K562 (cell line): Measurements from ENCODE around the gene NPM3. TPM values are rescaled to one million over a fixed set of nuclear protein-coding genes. Genes with fewer than 3 reads are reported as not detected.
A peak's percentile ranks its signal among the peaks of the same experiment; 100 is the strongest.

Source experiments
- CAMTA2 ChIP-seq: fragments of 250-450 bp; sonication (Bioruptor Pico); conservative IDR thresholded peaks from 2 replicates; pipeline ENCODE4 v1.5.1; 2022
- DACH1 ChIP-seq: fragments of 450-650 bp; IDR thresholded peaks from 2 replicates; pipeline ENCODE4 v1.6.1; 2018; ENCODE audit not compliant: partially characterized antibody
- DEAF1 ChIP-seq: fragments of 450-650 bp; formaldehyde crosslinking; IDR thresholded peaks from 2 replicates; pipeline ENCODE4 v1.4.0; 2020; ENCODE audit warnings: mild to moderate bottlenecking, moderate library complexity
- HIVEP1 ChIP-seq: fragments of 250-450 bp; sonication (Bioruptor Pico); IDR thresholded peaks from 2 replicates; pipeline ENCODE4 v1.4.0; 2020; ENCODE audit warnings: mild to moderate bottlenecking
- KDM2B ChIP-seq: fragments of 250-450 bp; sonication (Bioruptor Pico); IDR thresholded peaks from 2 replicates; pipeline ENCODE4 v1.8.0; 2021; ENCODE audit warnings: mild to moderate bottlenecking, moderate library complexity
- SP1 ChIP-seq: sonication (generic); formaldehyde crosslinking; IDR thresholded peaks from 2 replicates; pipeline ENCODE4 v1.8.1; 2022; ENCODE audit warnings: mild to moderate bottlenecking, missing genetic modification reagents
- ZNF263 ChIP-seq: sonication (generic); formaldehyde crosslinking; IDR thresholded peaks from 2 replicates; pipeline ENCODE4 v1.8.0; 2022; ENCODE audit warnings: mild to moderate bottlenecking, missing genetic modification reagents, borderline replicate concordance
- polyA plus RNA-seq, 8 experiments: library from polyadenylated mRNA; depleted of rRNA in 4 of 8; stranded (reverse) in 5 of 8; unstranded in 3 of 8; fragments of >200 nt; fragmentation: Nextera tagmentation in 2 of 8; fragmentation: Illumina TruSeq in 1 of 8; extraction: Ambion mirVana in 2 of 8; extraction: Trizol in 1 of 8; gene quantifications; 2 replicates each; pipeline versions ENCODE4 v1.2.1 to v1.2.3, GENCODE V29; 2011 to 2014; ENCODE audit warnings: inconsistent platforms in 1 of 8, missing spikeins in 1 of 8
- total RNA-seq, 7 experiments: library from RNA; depleted of rRNA in 6 of 7; stranded (reverse); fragments of >200 nt in 6 of 7; fragmentation: Illumina TruSeq in 2 of 7; extraction: Trizol in 2 of 7; gene quantifications; 2 replicates each; pipeline versions ENCODE4 v1.2.1 to v1.2.3, GENCODE V29; 2011 to 2021; ENCODE audit warnings: low replicate concordance in 1 of 7
- TF ChIP-seq, protein P1 (sequence below): fragments of 200-600 bp; sonication (generic); IDR thresholded peaks from one replicate; pipeline ENCODE4 v1.6.1; 2012; ENCODE audit warnings: mild to moderate bottlenecking, low read depth, low read length, inconsistent platforms

NPM3 gene
- total and polyA plus RNA-seq, 9 of the 15 experiments (the other 6 are each of a cell fraction or from before 2014, with no cell fraction given) = 15.2 to 239 (median 114) TPM

DNA sequence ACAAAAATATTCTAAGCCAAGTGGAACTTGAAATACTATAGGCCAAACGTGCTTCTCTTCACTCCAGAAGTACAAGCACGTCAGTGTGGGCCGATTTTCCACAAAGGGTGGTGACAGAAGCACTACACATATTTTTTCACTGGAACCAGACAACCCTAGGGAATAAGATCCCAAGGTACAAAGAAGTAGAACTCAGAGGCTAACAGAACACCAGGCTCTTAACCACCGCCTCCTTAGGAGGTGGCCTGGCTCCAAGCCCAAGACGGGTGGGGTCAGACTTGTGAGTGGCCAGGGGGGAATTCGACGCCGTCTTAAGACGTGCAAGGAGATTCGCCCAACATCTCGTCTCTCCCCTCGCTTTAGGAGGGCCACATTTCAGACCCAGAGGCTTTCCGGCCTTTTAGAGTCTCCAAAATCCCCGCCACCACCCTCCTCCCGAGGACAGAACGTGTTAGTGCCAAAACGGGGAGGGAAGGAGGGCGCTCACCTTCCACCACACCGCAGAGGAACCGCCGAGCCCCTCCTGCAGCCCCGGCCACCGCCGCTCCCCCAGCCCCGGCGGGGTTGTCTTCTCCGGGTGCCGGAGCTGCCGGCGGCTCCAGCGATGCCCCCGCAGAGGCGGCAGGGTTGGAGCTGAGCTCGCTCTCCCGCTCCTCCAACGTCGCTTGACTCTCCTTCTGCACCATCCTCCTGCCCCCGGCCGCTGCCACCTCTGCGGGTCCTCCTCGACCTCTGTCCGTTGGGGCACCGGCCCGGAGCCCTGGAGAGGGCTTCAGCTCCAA, 34.3 kb upstream of the NPM3 start (continued):
- TF ChIP-seq, protein P1, sequence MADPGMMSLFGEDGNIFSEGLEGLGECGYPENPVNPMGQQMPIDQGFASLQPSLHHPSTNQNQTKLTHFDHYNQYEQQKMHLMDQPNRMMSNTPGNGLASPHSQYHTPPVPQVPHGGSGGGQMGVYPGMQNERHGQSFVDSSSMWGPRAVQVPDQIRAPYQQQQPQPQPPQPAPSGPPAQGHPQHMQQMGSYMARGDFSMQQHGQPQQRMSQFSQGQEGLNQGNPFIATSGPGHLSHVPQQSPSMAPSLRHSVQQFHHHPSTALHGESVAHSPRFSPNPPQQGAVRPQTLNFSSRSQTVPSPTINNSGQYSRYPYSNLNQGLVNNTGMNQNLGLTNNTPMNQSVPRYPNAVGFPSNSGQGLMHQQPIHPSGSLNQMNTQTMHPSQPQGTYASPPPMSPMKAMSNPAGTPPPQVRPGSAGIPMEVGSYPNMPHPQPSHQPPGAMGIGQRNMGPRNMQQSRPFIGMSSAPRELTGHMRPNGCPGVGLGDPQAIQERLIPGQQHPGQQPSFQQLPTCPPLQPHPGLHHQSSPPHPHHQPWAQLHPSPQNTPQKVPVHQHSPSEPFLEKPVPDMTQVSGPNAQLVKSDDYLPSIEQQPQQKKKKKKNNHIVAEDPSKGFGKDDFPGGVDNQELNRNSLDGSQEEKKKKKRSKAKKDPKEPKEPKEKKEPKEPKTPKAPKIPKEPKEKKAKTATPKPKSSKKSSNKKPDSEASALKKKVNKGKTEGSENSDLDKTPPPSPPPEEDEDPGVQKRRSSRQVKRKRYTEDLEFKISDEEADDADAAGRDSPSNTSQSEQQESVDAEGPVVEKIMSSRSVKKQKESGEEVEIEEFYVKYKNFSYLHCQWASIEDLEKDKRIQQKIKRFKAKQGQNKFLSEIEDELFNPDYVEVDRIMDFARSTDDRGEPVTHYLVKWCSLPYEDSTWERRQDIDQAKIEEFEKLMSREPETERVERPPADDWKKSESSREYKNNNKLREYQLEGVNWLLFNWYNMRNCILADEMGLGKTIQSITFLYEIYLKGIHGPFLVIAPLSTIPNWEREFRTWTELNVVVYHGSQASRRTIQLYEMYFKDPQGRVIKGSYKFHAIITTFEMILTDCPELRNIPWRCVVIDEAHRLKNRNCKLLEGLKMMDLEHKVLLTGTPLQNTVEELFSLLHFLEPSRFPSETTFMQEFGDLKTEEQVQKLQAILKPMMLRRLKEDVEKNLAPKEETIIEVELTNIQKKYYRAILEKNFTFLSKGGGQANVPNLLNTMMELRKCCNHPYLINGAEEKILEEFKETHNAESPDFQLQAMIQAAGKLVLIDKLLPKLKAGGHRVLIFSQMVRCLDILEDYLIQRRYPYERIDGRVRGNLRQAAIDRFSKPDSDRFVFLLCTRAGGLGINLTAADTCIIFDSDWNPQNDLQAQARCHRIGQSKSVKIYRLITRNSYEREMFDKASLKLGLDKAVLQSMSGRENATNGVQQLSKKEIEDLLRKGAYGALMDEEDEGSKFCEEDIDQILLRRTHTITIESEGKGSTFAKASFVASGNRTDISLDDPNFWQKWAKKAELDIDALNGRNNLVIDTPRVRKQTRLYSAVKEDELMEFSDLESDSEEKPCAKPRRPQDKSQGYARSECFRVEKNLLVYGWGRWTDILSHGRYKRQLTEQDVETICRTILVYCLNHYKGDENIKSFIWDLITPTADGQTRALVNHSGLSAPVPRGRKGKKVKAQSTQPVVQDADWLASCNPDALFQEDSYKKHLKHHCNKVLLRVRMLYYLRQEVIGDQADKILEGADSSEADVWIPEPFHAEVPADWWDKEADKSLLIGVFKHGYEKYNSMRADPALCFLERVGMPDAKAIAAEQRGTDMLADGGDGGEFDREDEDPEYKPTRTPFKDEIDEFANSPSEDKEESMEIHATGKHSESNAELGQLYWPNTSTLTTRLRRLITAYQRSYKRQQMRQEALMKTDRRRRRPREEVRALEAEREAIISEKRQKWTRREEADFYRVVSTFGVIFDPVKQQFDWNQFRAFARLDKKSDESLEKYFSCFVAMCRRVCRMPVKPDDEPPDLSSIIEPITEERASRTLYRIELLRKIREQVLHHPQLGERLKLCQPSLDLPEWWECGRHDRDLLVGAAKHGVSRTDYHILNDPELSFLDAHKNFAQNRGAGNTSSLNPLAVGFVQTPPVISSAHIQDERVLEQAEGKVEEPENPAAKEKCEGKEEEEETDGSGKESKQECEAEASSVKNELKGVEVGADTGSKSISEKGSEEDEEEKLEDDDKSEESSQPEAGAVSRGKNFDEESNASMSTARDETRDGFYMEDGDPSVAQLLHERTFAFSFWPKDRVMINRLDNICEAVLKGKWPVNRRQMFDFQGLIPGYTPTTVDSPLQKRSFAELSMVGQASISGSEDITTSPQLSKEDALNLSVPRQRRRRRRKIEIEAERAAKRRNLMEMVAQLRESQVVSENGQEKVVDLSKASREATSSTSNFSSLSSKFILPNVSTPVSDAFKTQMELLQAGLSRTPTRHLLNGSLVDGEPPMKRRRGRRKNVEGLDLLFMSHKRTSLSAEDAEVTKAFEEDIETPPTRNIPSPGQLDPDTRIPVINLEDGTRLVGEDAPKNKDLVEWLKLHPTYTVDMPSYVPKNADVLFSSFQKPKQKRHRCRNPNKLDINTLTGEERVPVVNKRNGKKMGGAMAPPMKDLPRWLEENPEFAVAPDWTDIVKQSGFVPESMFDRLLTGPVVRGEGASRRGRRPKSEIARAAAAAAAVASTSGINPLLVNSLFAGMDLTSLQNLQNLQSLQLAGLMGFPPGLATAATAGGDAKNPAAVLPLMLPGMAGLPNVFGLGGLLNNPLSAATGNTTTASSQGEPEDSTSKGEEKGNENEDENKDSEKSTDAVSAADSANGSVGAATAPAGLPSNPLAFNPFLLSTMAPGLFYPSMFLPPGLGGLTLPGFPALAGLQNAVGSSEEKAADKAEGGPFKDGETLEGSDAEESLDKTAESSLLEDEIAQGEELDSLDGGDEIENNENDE = no peak
- 0 out of 2 replicates have a peak, but pooled peaks have one; percentile 37 for TF ChIP-seq ZNF263
- no peak for TF ChIP-seq HIVEP1 (CRISPR knock-in tag)
- TF ChIP-seq KDM2B = no peak
- TF ChIP-seq CAMTA2 (CRISPR knock-in tag) = no peak
- 0 out of 2 replicates have a peak, but pooled peaks have one; percentile 35 for TF ChIP-seq SP1 (CRISPR knock-in tag)
- TF ChIP-seq DACH1 = no peak
- no peak for TF ChIP-seq DEAF1 (CRISPR knock-in tag)
